HepG2 (cell line): ENCODE measurements around the gene TMED5. TPM values are rescaled to one million over a fixed set of nuclear protein-coding genes. Genes with fewer than 3 reads are reported as not detected.
A peak's percentile ranks its signal among the peaks of the same experiment; 100 is the strongest.

Source experiments
- BRF2 ChIP-seq: sonication (generic); formaldehyde crosslinking; IDR thresholded peaks from 2 replicates; pipeline ENCODE4 v1.8.1; 2022; ENCODE audit warnings: mild to moderate bottlenecking, missing genetic modification reagents
- CERS6 ChIP-seq: sonication (generic); formaldehyde crosslinking; IDR thresholded peaks from 2 replicates; pipeline ENCODE4 v1.5.0; 2020; ENCODE audit warnings: missing genetic modification reagents
- EP300 ChIP-seq, 3 experiments: sonication (generic) in 1 of 3; formaldehyde crosslinking in 1 of 3; IDR thresholded peaks; 2 replicates each; pipeline versions ENCODE4 v1.5.1 to v1.6.1; 2011 to 2020; ENCODE audit warnings: low read depth in 2 of 3, low read length in 2 of 3, borderline replicate concordance in 1 of 3, improper control_type of control experiment in 1 of 3, mild to moderate bottlenecking in 1 of 3, missing genetic modification reagents in 1 of 3, moderate library complexity in 1 of 3
- GATA4 ChIP-seq: sonication (generic); IDR thresholded peaks from 2 replicates; pipeline ENCODE4 v1.6.1; 2016; ENCODE audit warnings: antibody characterized with exemption, low read depth, borderline replicate concordance
- HES4 ChIP-seq: sonication (generic); formaldehyde crosslinking; IDR thresholded peaks from 2 replicates; pipeline ENCODE4 v1.9.0; 2021; ENCODE audit warnings: mild to moderate bottlenecking, missing genetic modification reagents, borderline replicate concordance
- HNRNPK ChIP-seq: fragments of 200-400 bp; formaldehyde crosslinking; IDR thresholded peaks from 2 replicates; pipeline ENCODE4 v1.6.1; 2018; ENCODE audit warnings: low read length, low read depth, moderate library complexity, mild to moderate bottlenecking; ENCODE audit not compliant: poor library complexity, severe bottlenecking
- HOMEZ ChIP-seq: IDR thresholded peaks from 2 replicates; pipeline ENCODE4 v1.6.1; 2016; ENCODE audit warnings: low read depth
- JUN ChIP-seq: sonication (generic); formaldehyde crosslinking; IDR thresholded peaks from 2 replicates; pipeline ENCODE4 v1.4.0; 2020; ENCODE audit warnings: mild to moderate bottlenecking, missing genetic modification reagents
- NCOR1 ChIP-seq: fragments of 200-600 bp; sonication (generic); IDR thresholded peaks from 2 replicates; pipeline ENCODE4 v1.7.0; 2017; ENCODE audit warnings: antibody characterized with exemption, low read length, borderline replicate concordance
- RCOR2 ChIP-seq: IDR thresholded peaks from 2 replicates; pipeline ENCODE4 v1.6.1; 2016; ENCODE audit warnings: missing biosample characterization, missing genetic modification reagents
- SRF ChIP-seq: IDR thresholded peaks from 2 replicates; pipeline ENCODE4 v1.6.1; 2011; ENCODE audit warnings: mild to moderate bottlenecking, low read depth, low read length, moderate library complexity
- YEATS2 ChIP-seq: sonication (generic); formaldehyde crosslinking; IDR thresholded peaks from 2 replicates; pipeline ENCODE4 v1.4.0; 2020; ENCODE audit warnings: missing genetic modification reagents, borderline replicate concordance
- ZBTB26 ChIP-seq: IDR thresholded peaks from 2 replicates; pipeline ENCODE4 v1.6.1; 2016; ENCODE audit warnings: missing compliant biosample characterization, missing genetic modification reagents, borderline replicate concordance
- ZBTB43 ChIP-seq: sonication (generic); formaldehyde crosslinking; conservative IDR thresholded peaks from 2 replicates; pipeline ENCODE4 v1.4.0; 2020; ENCODE audit warnings: missing genetic modification reagents
- ZC3H4 ChIP-seq: sonication (generic); formaldehyde crosslinking; IDR thresholded peaks from 2 replicates; pipeline ENCODE4 v1.4.0; 2020; ENCODE audit warnings: missing genetic modification reagents, borderline replicate concordance
- ZNF138 ChIP-seq: sonication (generic); formaldehyde crosslinking; IDR thresholded peaks from 2 replicates; pipeline ENCODE4 v1.5.0; 2020; ENCODE audit warnings: mild to moderate bottlenecking, low read depth, missing genetic modification reagents
- ZNF225 ChIP-seq: sonication (generic); formaldehyde crosslinking; IDR thresholded peaks from 2 replicates; pipeline ENCODE4 v1.4.0; 2020; ENCODE audit warnings: mild to moderate bottlenecking, missing genetic modification reagents
- ZNF263 ChIP-seq: sonication (generic); formaldehyde crosslinking; IDR thresholded peaks from 2 replicates; pipeline ENCODE4 v1.4.0; 2020; ENCODE audit warnings: missing genetic modification reagents
- ZNF547 ChIP-seq: sonication (generic); formaldehyde crosslinking; IDR thresholded peaks from 2 replicates; pipeline ENCODE4 v1.5.1; 2020; ENCODE audit warnings: mild to moderate bottlenecking, missing genetic modification reagents
- ZNF562 ChIP-seq: sonication (generic); formaldehyde crosslinking; IDR thresholded peaks from 2 replicates; pipeline ENCODE4 v1.8.0; 2022; ENCODE audit warnings: missing genetic modification reagents, borderline replicate concordance
- ZNF720 ChIP-seq: sonication (generic); formaldehyde crosslinking; IDR thresholded peaks from 2 replicates; pipeline ENCODE4 v1.4.0; 2020; ENCODE audit warnings: missing genetic modification reagents
- ZNF761 ChIP-seq: sonication (generic); formaldehyde crosslinking; conservative IDR thresholded peaks from 2 replicates; pipeline ENCODE4 v1.4.0; 2020; ENCODE audit warnings: mild to moderate bottlenecking, missing genetic modification reagents
- ZNF788 ChIP-seq: sonication (generic); formaldehyde crosslinking; IDR thresholded peaks from 2 replicates; pipeline ENCODE4 v1.5.0; 2020; ENCODE audit warnings: mild to moderate bottlenecking, missing genetic modification reagents, borderline replicate concordance
- polyA plus RNA-seq, 8 experiments: library from polyadenylated mRNA; depleted of rRNA in 3 of 8; stranded (reverse) in 7 of 8; unstranded in 1 of 8; fragments of >200 nt; fragmentation: Illumina TruSeq in 4 of 8; extraction: Trizol in 4 of 8; gene quantifications; 2 replicates each; pipeline versions ENCODE4 v1.2.1 to v1.2.3, GENCODE V29; 2011 to 2016; ENCODE audit warnings: low read depth in 4 of 8, missing spikeins in 1 of 8, mixed read lengths in 1 of 8; ENCODE audit not compliant: insufficient read depth in 1 of 8
- total RNA-seq, 5 experiments: library from RNA; depleted of rRNA; stranded (reverse); fragments of >200 nt; fragmentation: Illumina TruSeq; extraction: Trizol; gene quantifications; 2 replicates each; pipeline ENCODE4 v1.2.3, GENCODE V29; 2016; ENCODE audit warnings: low read depth in 1 of 5

TMED5 gene
- total and polyA plus RNA-seq, 2 of the 13 experiments (the other 11 are each of a cell fraction or from before 2014, with no cell fraction given) = 58.1 to 99.0 TPM

GRCh38 chr1:93179886-93180722 is at the start of gene TMED5 (continued):
- peak; percentile 69 for TF ChIP-seq ZBTB43 (CRISPR knock-in tag)
- 0 out of 2 replicates have a peak, but pooled peaks have one; percentile 50 for TF ChIP-seq HOMEZ (CRISPR knock-in tag)
- no peak for TF ChIP-seq CERS6 (CRISPR knock-in tag)
- TF ChIP-seq BRF2 = no peak; the same call in 1 of the 2 replicates
- TF ChIP-seq ZNF547 (CRISPR knock-in tag) = peak; percentile 81
- TF ChIP-seq ZNF720 (CRISPR knock-in tag) = no peak
- TF ChIP-seq RCOR2 = no peak
- peak; percentile 29; the same call in 1 of the 2 replicates for TF ChIP-seq ZBTB26 (CRISPR knock-in tag)
- peak; percentile 84; the same call in 1 of the 2 replicates for TF ChIP-seq ZNF138 (CRISPR knock-in tag)
- peak; percentile 59 for TF ChIP-seq ZNF788
- peak; percentile 81 for TF ChIP-seq ZNF263 (CRISPR knock-in tag)
- peak; percentile 36 for TF ChIP-seq HNRNPK
- TF ChIP-seq ZNF761 = no peak
- TF ChIP-seq ZNF225 (CRISPR knock-in tag) = peak; percentile 95
- peak; percentile 46; the same call in 1 of the 2 replicates for TF ChIP-seq YEATS2
- no peak for TF ChIP-seq ZC3H4 (CRISPR knock-in tag)
- TF ChIP-seq SRF = no peak
- TF ChIP-seq EP300 (IDR thresholded peaks at IDR 0.05; ENCODE audit: low read depth in 2 of 2, low read length in 2 of 2) = no peak
- TF ChIP-seq EP300 (CRISPR knock-in tag; IDR thresholded peaks at IDR 0.05; ENCODE audit: borderline replicate concordance) = no peak
- TF ChIP-seq JUN (CRISPR knock-in tag) = no peak
- TF ChIP-seq GATA4 = 0 out of 2 replicates have a peak, but pooled peaks have one; percentile 36
- no peak for TF ChIP-seq NCOR1
- TF ChIP-seq HES4 (CRISPR knock-in tag) = peak; percentile 79
- TF ChIP-seq ZNF562 = no peak
